Astrocyte of the spinal cord (primary cell): Measurements from ENCODE around the gene TMEM143.
A peak's percentile ranks its signal among the peaks of the same experiment; 100 is the strongest.
"Not testable (repeated sequence)": the region's sequence is repeated elsewhere in the genome, so short reads cannot be mapped to it uniquely, and the experiment has no call there.

Experiments
- DNase-seq: peaks from one replicate; pipeline ENCODE4 v3.0.0; 2011; ENCODE audit warnings: low read depth, low spot score
- H3K4me3 ChIP-seq: 2 replicates; pipeline ENCODE4 v1.5.1; 2011; ENCODE audit warnings: low read depth, mild to moderate bottlenecking, low read length, moderate library complexity
- CTCF ChIP-seq: IDR thresholded peaks from 2 replicates; pipeline ENCODE4 v1.5.1; 2012; ENCODE audit warnings: low read depth, mild to moderate bottlenecking, low read length, inconsistent platforms
- in situ Hi-C: cut with HindIII; loops from 2 replicates; pipeline ENCODE4 v1.10.0; 2017; ENCODE audit warnings: low sequenced_read_pairs

The TMEM143 gene

GRCh38 chr19:48301886-48302599, 61.7 kb downstream of the TMEM143 start:
- DNase-seq, result no peak
- TF ChIP-seq CTCF, result no peak
- in situ Hi-C loops, result no loop called here
- H3K4me3 ChIP-seq, result no peak overlapping the region

GRCh38 chr19:48297975-48298374, 65.8 kb downstream of the TMEM143 start:
- no peak for TF ChIP-seq CTCF
- H3K4me3 ChIP-seq, result no peak overlapping the region
- in situ Hi-C loops, result no loop called here
- DNase-seq, result no peak

DNA sequence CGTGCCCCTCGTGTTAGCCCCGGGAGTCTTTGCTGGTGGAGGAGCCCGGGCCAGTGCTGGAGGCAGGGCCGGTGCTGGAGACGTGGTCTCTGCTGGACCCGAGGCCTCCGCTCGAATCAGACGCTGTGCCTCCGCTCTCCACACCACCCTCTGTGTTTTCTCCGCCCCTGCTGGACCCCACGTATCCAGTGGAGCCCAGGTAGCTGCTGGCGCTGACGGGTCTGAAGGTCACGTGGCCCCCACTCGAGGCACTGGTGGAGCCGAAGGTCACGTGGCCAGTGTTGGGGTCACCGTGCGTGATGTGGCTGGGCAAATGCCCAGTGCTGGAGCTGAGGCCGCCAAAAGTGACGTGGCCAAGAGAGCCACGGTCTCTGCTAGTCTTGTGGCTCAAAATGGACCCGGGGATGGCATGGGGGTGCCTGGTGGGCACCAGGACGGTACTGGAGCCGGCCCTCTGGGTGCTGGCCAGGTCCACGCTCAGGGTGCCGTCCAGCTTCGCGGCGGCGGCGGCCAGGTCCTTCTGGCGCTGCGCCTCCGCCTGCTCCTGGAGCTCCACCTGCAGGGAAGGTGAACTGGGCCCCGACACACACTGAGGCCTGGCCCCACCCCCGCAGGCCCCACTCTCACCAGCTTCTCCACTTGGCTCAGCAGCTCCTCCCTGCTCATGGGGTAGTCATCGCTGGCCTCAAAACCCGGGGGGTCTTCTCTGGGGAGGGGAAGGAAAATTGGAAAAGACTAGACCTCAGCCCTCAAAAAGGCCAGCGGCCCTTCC, 66.6 kb downstream of the TMEM143 start:
- DNase-seq, result no peak
- TF ChIP-seq CTCF, result no peak
- H3K4me3 ChIP-seq, result no peak overlapping the region
- in situ Hi-C loops, result no loop called here

DNA sequence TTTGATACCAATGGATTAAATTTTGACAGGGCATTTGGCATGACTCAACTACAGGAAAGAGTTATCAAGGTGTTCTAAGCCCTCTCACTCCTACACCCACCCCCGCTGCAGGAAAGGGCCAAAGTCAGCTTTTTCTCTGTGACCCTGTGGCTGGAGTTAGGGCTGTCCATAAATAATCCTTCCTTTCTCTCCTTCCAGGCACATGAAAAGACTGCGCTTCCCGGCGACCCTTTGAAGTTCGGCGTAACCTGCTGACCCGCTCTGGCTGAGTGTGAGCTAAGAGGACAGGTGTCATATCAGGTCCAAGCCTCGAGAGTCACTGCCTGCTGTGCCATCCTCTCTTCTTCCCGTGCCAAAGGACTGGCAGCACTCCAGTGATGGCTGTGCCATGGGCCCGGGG, 68.3 kb downstream of the TMEM143 start:
- in situ Hi-C loops, result no loop called here
- TF ChIP-seq CTCF, result no peak
- no peak for DNase-seq
- no peak overlapping the region for H3K4me3 ChIP-seq

- in situ Hi-C loops, result no loop called here
- H3K4me3 ChIP-seq, result no peak overlapping the region
- peak; percentile 82 for DNase-seq
- no peak for TF ChIP-seq CTCF
Measured at GRCh38 chr19:48292798-48293197, 70.9 kb downstream of the TMEM143 start.

- H3K4me3 ChIP-seq, DNase-seq, in situ Hi-C loops: not testable (repeated sequence)
Measured at GRCh38 chr19:48291489-48291815, 72.3 kb downstream of the TMEM143 start.

GRCh38 chr19:48290771-48291488, 72.8 kb downstream of the TMEM143 start:
- DNase-seq, result peak; percentile 89
- in situ Hi-C loops, result no loop called here
- peak; percentile 97 for TF ChIP-seq CTCF
- peak overlapping the region; percentile 47 for H3K4me3 ChIP-seq
